T-helper 1 cell (primary cell): ENCODE measurements around the gene PITPNM3.

Source experiments
- DNase-seq, 5 donors: peaks; one replicate each; pipeline ENCODE4 v3.0.0-alpha.2; 2012 to 2020

PITPNM3 gene

DNA sequence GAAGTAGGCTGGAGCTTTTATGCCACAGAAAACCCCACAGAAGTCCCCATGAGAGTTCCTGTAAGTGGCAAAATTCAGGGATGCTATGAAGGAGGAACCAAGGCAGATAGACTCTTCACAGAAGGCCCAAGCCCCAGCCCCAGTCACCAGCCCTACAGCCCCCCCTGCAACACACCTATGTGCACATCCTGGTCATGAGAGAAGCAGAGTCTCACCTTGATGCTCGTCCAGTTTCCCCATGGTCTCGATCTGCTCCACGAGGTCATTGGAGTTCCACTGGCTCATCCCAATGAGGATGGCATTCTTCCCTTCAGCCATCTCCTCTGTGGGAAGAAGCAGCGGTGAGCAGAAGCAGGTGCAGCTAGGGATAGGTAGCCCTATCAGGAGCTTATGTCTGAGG is 31.2 kb downstream of the PITPNM3 start:
- no peak for DNase-seq

DNA sequence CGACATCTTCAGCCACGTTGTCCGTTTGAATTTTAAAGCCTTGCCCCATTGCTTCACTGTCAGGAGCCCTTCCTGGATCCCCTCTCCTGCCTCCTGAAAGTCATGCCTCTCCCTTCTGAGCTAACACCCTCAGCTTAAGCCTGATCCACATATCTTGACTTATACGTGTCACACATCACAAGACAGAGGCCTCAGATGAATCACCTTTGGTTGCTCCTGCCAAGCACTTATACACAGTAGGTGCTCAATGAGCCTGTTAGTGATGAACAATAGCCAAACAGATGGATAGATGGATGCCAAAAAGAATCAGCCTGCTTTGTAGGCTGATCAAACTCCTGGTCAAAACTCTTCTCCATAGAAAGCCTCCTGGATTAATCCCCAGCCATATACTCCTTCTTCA is 31.8 kb downstream of the PITPNM3 start:
- DNase-seq: no peak

DNA sequence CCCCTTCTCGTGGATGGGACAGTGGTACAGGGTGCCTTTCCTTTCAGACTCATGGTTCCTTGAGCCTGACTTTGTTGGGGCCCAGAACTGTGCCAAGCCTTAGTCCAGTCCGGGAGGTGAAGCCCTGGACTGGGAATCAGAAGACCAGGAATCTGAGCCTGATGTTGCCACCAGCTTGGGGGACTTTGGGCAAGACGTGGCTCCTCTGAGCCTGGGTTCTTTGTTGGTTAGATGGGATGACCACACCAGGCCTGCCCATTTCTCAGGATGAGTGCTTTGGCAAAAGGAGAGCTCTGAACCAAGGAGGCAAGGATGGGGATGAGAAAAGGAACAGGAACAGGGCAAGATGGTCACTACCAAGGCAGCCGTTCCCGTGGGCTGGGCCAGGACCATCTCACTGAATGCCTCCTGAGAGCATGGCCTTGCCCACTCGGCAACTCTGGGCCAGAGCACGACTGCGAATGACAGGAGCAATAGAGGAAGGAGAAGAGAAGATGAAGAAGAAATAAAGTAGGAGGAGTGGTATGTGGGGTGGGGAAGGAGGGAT is 32.5 kb downstream of the PITPNM3 start:
- DNase-seq: no peak

DNA sequence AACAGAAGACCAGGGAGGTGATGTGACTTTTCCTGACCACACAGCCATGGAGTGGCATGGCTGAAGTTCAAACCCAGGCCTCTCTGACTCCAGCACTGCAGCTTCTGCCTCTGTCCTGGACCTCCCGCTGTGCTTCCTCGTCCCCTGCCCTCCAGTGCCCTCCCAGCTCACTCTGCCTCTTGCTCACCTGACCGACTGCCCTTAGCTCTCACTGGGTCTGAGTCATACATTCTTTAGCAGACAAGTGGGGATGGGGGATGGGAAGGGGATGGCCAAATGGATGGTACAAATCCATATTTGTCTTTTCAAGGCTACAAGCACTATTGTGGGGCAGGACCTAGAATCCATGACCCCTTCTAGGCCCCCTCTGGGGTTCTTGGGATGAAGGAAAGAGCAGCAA is 33.0 kb downstream of the PITPNM3 start:
- no peak for DNase-seq

DNA sequence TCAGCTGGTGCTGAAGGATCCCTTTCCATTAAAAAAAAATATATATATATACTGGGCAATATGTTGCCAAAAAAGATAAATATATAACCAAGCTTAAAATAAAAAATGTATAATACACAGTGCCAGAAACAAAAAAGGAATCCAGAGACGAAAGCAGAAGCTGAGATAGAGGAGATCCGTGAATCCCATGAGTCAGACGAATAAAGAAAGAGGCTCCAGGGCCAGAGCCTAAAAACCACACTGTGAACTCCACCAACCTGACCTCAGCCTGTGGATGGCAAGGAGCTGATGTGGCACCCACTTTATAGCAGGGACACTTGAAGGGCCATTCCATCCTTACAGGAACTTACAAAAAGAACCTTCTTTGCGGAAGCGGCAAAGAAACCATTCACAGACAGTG is 34.8 kb downstream of the PITPNM3 start:
- no peak for DNase-seq

DNA sequence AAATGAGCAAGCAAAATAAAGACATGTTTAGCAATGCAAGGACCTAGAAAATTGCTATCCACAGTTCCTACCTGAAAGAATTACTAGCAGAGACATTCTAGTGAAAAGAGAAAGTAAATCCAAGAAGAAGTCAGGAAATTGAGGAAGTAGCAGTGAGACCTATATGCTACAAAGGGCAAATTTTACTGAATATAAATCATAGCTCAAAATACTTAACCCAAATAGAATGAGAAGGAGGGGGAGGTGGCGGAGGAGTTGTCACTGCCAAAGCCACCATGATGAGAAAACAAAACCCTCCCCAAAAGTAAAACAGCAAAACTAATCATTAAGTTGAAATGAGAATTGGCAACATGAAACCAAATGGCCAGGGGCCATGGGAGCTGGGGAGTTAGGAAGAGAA is 39.3 kb downstream of the PITPNM3 start:
- no peak for DNase-seq

DNA sequence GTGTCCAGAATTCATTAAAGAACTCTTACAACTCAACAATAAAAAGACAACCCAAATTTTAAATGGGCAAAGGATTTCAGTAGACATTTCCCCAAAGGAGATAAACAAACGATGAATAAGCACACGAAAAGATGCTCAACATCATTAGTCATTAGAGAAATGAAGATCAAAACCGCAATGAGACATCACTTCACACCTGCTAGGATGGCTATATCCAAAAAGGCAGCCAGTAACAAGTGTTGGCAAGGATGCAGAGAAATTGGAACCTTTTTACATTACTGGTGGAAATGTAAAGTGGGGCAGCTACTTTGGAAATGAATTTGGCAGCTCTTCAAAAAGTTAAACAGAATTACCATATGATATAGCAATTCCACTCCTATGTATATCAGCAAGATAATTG is 42.0 kb downstream of the PITPNM3 start:
- DNase-seq: no peak

DNA sequence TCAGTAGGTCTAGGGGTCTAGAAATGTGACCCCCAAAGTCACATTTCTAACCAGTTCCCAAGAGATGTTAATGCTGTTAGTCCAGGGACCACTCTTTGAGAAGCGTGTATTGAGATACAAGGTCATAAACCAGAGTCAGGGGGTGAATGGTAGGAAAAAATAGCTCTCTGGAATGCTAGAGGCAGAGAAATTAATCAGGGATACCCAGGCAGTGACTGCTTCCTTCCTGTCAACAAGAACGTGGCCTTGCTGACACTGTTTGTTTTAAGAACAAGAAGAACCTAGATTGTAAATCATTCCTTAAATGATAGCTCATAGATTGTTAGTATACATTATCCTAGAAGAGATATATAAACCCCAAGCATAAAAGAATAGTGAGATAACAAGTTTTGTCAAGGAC is 43.8 kb downstream of the PITPNM3 start:
- no peak for DNase-seq

DNA sequence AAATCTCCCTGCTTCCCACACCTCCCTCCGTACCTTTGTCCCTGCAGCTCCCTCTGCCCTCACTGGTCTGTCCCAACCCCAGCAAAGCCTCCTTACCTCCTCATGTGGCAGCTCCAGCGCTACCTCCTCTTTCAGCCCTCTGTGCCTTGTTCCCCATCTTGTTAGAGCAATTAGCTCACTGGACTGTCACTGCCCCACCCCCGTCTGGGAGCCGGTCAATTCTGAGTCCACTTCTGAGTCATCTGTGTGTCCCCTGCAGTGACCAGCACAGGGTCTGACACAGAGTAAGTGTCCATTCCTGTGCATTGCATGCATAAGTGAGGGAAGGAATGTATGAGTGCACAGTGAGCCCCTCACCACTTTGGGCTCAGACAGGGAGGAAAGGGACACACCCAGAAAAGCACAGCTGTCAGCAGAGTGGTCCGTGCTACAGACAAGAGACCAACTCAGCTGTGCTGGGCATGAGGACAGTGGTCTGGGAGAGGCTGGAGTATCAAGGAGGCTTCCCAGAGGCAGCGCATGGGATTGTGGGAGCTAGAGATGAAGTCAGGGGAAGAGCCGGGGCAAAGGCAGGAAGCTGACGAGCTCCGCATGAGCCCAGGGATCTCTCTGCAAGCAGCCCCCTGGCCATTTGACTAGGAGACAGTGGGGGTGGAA is 45.9 kb downstream of the PITPNM3 start:
- DNase-seq: no peak

DNA sequence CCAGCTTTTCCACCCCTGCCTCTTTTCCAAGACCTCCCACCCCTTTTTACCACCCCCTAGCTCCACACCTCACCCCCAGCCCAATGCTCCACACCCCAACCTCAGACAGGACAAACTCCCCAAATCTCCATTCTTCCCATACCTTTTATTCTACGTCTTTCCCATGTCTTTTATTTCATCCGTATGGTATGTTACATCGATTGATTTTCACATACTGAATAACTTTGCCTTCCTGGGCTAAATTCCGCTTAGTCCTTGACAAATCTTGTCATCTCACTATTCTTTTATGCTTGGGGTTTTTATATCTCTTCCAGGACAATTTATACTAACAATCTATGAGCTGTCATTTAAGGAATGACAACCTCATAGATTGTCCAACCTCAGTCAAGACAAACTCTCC is 46.4 kb downstream of the PITPNM3 start:
- no peak for DNase-seq

DNA sequence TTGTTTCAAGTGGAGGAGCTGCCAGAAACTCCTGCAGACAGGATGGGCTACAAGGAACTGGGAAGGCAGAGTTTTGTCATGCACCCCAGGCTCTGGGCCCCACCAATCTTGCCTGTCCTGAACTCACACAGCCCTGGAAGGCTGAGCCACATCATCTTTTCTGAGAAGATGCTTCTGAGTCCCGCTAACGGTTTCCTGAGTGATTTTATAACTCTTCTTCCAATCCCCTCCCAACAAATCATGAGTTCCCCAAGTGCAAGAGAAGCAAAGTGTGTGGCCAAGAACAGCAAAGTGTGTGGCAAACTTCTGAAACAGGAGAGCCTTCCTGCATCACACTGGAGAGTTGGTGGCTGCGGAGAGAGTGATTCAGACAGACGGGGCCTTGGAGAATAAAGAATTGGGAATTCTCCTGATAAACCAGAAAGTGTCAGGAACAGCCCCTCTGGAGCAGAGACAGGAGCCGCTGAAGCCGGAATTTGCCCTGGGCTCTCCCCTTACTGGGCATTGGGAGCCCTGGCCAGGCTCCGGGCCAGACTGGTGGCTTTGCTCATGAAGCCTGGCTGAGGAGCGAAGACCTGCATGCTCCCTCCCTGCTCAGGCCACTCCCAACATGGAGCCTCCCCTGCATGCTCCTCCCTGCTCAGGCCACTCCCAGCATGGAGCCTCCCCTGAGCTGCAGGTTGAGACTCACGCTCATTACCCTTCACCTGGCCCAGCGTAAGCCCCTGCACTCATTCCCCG is 47.2 kb downstream of the PITPNM3 start:
- no peak for DNase-seq

DNA sequence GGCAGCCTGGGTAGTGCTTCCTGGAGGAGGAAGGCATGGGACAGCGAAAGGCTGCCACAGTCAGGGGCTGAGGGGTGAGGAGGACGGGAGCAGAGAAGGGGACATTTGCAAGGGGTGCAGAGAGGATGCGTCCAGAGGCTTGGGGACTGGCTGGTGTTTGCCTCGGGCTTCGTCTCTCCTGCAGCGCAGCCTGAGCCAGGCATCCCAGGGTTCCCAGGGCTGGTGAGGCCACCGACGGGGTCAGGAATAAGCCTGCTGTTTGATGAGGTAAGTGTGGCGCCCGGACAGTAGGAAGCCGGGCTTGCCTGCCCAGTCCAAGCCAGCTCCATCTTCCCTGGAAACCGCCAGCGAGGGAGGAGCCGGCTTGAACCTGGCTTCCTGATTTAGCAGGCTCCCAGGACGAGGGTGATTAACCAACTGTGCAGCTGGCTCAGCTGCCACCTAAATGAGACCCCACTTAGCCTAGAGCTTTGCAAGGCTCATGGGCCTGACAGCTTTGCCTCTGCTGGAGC is 47.8 kb downstream of the PITPNM3 start:
- DNase-seq: no peak

DNA sequence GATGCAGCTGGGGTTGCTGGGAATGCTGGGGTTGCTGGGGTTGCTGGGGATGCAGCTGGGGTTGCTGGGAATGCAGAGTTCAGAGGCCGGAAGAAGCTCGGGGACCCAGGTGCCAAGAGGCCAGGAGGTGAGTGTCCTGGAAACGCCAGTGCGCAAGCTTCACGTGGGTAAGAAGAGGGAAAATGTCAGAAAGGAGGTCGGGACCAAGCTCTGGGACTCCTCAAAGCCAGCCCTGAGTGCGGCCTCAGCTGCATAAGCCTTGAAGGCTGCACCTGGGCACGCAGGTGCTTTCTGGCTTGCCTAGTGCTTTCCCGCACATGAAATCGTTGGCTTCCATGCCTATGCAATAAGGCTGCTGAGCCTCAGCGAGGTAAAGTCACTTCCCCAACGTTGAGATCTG is 48.3 kb downstream of the PITPNM3 start:
- no peak for DNase-seq

DNA sequence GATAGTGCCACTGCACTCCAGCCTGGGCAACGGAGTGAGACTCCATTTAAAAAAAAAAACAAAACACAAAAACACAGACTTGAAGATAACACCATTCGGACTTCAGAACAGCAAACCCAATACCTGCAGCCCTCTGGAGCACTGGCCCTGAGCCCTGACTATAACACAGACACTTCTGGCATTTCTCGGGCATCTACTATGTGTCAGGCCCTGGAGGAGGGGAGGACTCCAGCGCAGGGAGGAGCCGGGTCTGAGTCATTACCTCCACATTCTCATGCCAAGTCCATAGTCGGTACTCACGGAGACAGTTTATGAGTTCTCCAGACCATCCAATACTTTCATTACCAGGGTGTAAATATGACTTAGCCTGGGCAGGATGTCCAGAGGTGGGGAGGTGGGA is 48.8 kb downstream of the PITPNM3 start:
- DNase-seq: no peak

DNA sequence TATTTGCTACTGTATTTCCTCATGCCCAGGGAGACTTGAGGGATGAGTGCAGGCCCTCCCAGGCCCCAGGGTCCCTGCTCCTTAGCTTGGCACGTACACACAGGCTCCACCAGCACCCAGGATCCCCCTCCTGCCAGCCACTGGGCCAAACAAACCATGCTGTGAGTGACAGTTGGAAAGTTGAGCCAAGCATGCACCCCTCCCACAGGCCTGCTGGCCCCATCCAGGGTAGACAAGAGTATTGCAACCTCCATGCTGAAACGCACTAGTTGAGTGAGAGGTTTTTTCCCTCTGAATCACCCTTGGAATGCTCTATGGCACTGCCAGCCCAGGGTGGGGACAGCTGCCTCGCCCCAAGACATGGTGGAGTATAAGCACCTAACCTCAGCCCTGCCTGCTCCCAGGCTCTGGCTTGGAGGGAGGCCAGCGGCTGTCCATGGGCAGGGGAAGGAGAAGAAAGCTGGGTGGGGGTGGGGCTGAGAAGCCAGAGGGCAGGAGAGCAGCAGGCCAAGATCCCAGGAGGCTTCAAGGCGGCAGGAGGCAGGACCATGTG is 49.6 kb downstream of the PITPNM3 start:
- no peak for DNase-seq

DNA sequence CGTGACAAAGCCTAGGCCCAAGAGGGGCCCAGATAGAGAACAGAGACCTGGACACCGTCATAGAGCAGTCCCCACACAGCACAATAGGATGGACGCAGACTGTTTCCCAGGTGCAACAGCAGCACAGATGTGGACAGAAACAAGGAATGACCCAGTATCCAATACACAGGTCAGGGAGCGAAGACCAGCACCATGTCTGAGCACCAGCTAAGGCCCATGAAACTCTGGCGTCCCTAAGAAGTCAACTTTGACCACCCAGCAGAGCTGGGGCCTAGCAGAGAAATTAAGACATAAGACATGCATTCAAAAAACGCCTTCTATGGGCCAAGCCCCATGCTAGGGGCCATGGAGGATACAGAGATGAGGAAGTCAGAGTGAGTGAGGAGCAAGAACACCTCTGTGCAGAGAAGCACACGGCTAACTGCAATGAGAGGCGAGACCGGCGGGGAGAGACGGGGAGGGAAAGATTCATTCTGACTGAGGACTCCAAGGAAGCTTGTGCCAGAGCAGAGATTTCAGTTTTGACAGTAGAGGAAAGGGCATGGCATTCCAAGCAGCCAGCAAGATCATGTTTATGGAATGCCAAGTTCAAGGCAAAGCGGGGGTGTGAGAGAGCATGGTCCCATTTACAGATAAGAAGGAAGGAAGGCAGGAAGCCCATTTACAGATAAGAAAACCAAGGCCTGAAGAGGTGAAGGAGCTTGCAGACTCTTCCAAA is 50.8 kb downstream of the PITPNM3 start:
- no peak for DNase-seq

DNA sequence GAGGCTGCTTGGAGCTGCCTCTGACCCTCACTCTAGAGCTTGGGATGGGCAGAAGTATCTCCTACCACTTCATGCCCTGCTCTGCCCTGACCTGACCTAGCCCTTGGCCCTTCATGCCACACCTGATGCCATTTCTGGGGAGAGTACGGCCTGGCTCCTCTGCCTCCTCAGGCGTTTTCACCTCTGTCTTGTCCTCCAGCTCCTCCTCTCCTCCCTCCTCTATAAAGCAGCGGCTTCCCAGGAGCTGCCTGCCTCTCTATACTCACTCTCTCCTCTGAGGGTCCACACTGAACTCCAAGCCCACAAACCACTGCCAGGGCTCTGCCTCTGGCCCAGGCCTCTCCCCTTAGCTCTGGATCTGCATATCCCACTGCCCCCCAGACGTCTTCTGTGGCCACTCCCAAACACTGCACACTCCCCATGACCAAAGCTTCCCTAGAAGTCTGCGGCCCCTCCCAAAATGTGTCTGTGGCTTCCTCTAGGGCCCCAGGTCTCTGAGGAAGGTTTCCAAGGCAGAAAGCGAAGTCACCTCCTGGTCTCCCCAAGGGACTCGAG is 52.6 kb downstream of the PITPNM3 start:
- DNase-seq: no peak

DNA sequence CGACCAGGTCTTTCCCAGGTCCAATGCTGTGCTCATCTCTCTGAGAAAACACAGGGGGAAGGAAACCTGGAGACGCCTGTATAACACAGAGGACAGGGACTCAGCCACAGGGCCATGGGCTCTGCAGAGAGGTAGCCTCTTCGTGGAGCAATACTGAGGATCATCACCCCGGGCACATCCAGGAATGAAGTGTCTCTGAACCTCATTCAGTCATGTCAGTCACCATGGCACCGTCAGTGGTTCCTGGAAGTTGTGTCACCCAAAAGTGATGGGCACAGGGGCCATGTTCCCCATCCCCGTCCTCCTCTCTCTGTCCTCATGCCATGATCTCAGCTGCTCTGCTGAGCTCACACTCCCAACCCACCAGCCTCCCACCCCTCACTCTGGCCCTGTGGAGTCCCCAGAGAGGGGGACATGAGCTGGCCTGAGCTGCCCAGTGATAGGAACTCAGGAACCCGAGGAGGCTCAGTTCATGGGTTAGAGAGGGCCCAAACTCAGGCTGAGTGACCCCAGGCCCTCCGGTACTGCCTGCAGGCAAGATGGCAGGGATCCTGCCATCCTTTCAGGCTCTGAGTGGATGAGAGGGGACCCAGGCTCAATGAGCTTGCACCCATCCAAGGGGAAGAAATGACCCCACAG is 53.4 kb downstream of the PITPNM3 start:
- no peak for DNase-seq

DNA sequence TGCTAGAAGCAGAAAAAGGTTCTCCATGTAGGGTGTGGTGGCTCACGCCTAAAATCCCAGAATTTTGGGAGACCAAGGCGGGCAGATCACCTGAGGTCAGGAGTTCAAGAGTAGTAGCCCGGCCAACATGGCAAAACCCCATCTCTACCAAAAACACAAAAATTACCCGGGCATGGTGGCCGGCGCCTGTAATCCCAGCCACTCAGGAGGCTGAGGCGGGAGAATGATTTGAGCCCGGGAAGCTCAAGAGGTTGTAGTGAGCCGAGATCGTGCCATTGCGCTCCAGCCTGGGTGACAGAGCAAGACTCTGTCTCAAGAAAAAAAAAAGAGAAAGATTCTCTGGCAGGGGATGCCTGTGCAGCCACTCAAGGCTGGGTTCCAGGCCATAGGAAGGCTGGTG is 54.2 kb downstream of the PITPNM3 start:
- no peak for DNase-seq

DNA sequence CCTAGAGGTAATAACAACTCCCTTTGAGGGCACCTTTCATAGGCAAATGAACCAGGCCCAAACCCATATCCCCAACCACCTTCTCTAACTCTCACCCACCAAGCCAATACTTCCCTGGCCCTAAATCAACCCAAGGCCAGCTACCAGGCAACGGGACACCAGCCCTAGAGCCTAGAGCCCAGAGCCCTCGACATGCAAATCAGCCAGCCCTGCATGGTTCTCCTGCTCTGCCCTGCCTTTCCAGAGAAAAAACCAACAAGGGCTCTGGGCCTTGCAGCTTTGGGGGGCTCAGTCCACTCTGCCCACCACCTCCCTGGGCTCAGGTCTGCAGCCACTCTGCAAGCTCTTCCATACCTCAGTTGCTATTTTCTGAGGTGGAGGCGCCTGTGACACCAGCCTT is 55.0 kb downstream of the PITPNM3 start:
- DNase-seq: no peak

DNA sequence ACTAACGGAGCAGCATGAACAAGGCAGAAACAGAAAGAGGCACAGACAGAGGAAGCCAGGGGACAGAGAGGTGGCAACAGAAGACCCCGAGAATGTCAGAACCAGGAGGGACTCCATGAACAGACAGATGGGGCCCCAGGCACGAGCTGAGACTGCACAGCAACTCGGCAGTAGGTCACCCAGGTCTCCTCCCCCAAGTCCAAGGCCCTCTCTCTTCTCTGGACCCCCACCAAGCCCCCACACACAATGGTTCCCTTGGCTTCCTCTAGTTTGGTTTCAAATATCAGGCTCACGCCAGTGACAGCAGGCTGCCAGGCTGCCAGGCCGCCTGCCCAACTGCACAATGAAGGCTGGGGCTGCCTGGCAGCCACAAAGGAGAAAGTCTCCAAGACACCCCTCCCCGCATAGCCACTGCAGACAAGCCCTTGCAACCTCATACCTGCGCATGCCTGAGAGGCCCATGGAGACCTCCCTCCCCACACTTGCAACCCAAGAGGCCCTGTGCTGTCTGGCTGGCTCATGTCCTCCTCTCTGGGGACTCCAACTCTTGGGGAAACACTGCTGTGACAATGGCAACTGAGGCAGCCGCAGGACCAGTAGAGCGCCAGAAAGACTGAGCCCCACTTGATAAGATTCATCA is 57.3 kb downstream of the PITPNM3 start:
- no peak for DNase-seq

DNA sequence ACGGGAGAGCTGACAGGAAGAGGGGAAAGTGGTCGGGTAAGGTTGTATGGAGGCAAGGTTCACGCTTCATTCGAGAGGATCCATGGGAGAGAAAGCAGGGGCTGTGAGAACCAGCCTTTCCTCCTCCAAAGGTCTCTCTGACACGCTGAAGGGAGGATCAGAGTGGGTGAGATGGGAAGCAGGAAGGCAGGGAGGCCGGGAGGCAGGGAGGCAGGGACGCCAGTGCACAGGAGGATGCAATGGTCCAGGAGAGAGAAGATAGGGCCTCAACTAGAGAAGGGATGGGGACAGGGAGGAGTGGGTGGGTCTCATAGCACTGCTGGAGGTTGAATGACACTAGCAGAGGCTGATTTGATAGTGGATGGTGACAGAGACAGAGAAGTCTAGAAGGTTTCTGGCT is 58.0 kb downstream of the PITPNM3 start:
- DNase-seq: no peak
